HTR-8/SVneo (cell line): ENCODE data around the gene PIK3R6.
"Not testable (repeated sequence)": the region's sequence is repeated elsewhere in the genome, so short reads cannot be mapped to it uniquely, and the experiment has no call there.

ENCODE experiments used
- DNase-seq: peaks from one replicate; pipeline ENCODE4 v3.0.0; 2011; ENCODE audit warnings: low spot score, mixed read lengths; ENCODE audit not compliant: insufficient read length
- FAIRE-seq: peaks from 2 replicates; lab custom pipeline; 2011; peaks lifted over from hg19 to GRCh38; lab: Jason Lieb, UNC

The PIK3R6 gene

GRCh38 chr17:8857919-8858318, 9.6 kb downstream of the PIK3R6 start:
- DNase-seq (peak; percentile 86), FAIRE-seq (peak; percentile 78)

GRCh38 chr17:8856869-8857575, 10.5 kb downstream of the PIK3R6 start:
- no peak for DNase-seq
- no peak for FAIRE-seq

GRCh38 chr17:8856205-8856603, 11.3 kb downstream of the PIK3R6 start:
- not testable (repeated sequence) for DNase-seq, FAIRE-seq

- DNase-seq, result no peak
- no peak for FAIRE-seq
Measured at GRCh38 chr17:8855477-8856204, 11.8 kb downstream of the PIK3R6 start.

GRCh38 chr17:8851600-8851999, 15.9 kb downstream of the PIK3R6 start:
- DNase-seq, result no peak
- no peak for FAIRE-seq

- FAIRE-seq (no peak), DNase-seq (no peak)
Measured at GRCh38 chr17:8849311-8850041, 18.0 kb downstream of the PIK3R6 start.

GRCh38 chr17:8847891-8848290, 19.6 kb downstream of the PIK3R6 start:
- FAIRE-seq, result no peak

GRCh38 chr17:8846768-8847211, 20.7 kb downstream of the PIK3R6 start:
- peak; percentile 96 for FAIRE-seq
- DNase-seq, result peak; percentile 65

More at GRCh38 chr17:8847891-8848290, 19.6 kb downstream of the PIK3R6 start:
- DNase-seq, result no peak

GRCh38 chr17:8844229-8845218, 22.9 kb downstream of the PIK3R6 start:
- FAIRE-seq (no peak), DNase-seq (no peak)

- FAIRE-seq, result no peak
- no peak for DNase-seq
Measured at GRCh38 chr17:8843344-8843743, 24.1 kb downstream of the PIK3R6 start.

GRCh38 chr17:8841844-8842243, 25.6 kb downstream of the PIK3R6 start:
- FAIRE-seq, result no peak
- DNase-seq, result no peak

GRCh38 chr17:8839410-8839935, 28.0 kb downstream of the PIK3R6 start:
- DNase-seq, result no peak
- no peak for FAIRE-seq

GRCh38 chr17:8838551-8839095, 28.9 kb downstream of the PIK3R6 start:
- DNase-seq, result no peak
- no peak for FAIRE-seq

- no peak for DNase-seq
- FAIRE-seq, result no peak
Measured at GRCh38 chr17:8837563-8838075, 29.9 kb downstream of the PIK3R6 start.

- DNase-seq, result no peak
- peak; percentile 9 for FAIRE-seq
Measured at GRCh38 chr17:8836821-8837562, 30.5 kb downstream of the PIK3R6 start.

GRCh38 chr17:8835631-8836364, 31.7 kb downstream of the PIK3R6 start:
- DNase-seq, result no peak
- FAIRE-seq, result no peak

- FAIRE-seq (no peak), DNase-seq (no peak)
Measured at GRCh38 chr17:8835106-8835505, 32.4 kb downstream of the PIK3R6 start.
